ENCODE data around the gene GPR39.

DNA sequence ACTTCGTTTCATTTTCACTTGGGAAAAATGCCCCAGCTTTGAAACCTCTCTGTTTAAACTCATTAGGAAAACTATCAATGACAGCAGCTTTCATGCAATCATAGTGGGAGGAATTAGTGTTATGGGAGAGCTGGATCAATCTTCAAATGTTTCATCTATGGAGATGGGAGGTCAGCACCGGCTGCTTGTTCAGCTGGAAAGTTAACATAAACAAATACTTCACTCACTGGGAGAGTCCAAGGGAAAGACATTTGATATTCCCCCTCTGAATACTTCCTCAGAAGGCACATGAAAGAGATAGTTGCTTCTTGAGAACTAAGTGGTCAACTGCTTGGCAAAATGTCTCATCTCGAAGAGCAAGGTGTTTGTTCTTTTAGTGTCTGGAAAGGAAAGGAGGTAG is 246.1 kb downstream of the GPR39 start:
- TF ChIP-seq, protein P1, sequence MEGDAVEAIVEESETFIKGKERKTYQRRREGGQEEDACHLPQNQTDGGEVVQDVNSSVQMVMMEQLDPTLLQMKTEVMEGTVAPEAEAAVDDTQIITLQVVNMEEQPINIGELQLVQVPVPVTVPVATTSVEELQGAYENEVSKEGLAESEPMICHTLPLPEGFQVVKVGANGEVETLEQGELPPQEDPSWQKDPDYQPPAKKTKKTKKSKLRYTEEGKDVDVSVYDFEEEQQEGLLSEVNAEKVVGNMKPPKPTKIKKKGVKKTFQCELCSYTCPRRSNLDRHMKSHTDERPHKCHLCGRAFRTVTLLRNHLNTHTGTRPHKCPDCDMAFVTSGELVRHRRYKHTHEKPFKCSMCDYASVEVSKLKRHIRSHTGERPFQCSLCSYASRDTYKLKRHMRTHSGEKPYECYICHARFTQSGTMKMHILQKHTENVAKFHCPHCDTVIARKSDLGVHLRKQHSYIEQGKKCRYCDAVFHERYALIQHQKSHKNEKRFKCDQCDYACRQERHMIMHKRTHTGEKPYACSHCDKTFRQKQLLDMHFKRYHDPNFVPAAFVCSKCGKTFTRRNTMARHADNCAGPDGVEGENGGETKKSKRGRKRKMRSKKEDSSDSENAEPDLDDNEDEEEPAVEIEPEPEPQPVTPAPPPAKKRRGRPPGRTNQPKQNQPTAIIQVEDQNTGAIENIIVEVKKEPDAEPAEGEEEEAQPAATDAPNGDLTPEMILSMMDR (conservative IDR thresholded peaks at IDR 0.05 in 1 of 2, IDR thresholded peaks at IDR 0.05 in 1 of 2; ENCODE audit: low read depth in 1 of 2, low read length in 2 of 2) = no peak
- TF ChIP-seq EZH2 (IDR thresholded peaks at IDR 0.05; ENCODE audit: low read length, missing control alignments) = no peak
